ENCODE data around the gene MED15. TPM values are rescaled to one million over a fixed set of nuclear protein-coding genes. Genes with fewer than 3 reads are reported as not detected.
A peak's percentile ranks its signal among the peaks of the same experiment; 100 is the strongest.

The MED15 gene
- total RNA-seq, 1 donor, result 36.9 TPM

GRCh38 chr22:20531154-20531403 is 23.7 kb downstream of the MED15 start:
- H3K27me3 ChIP-seq (ENCODE audit: insufficient read depth, low read length), result no peaks in the 10 kb centered on the region
- no peaks in the 10 kb centered on the region for H3K9me3 ChIP-seq (ENCODE audit: low read depth, low read length)
- H3K79me2 ChIP-seq (ENCODE audit: insufficient read depth, low read length), result peaks cover 88% of the 10 kb centered on the region
- peak overlapping the region; percentile 5 for H3K4me3 ChIP-seq (ENCODE audit: insufficient read depth, low read length)
- peaks cover 25% of the 10 kb centered on the region for H3K36me3 ChIP-seq (ENCODE audit: insufficient read depth, low read length)
- peaks cover 41% of the 10 kb centered on the region for H4K20me1 ChIP-seq (ENCODE audit: insufficient read depth, low read length)
- TF ChIP-seq, protein P1, sequence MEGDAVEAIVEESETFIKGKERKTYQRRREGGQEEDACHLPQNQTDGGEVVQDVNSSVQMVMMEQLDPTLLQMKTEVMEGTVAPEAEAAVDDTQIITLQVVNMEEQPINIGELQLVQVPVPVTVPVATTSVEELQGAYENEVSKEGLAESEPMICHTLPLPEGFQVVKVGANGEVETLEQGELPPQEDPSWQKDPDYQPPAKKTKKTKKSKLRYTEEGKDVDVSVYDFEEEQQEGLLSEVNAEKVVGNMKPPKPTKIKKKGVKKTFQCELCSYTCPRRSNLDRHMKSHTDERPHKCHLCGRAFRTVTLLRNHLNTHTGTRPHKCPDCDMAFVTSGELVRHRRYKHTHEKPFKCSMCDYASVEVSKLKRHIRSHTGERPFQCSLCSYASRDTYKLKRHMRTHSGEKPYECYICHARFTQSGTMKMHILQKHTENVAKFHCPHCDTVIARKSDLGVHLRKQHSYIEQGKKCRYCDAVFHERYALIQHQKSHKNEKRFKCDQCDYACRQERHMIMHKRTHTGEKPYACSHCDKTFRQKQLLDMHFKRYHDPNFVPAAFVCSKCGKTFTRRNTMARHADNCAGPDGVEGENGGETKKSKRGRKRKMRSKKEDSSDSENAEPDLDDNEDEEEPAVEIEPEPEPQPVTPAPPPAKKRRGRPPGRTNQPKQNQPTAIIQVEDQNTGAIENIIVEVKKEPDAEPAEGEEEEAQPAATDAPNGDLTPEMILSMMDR (IDR thresholded peaks at IDR 0.05; ENCODE audit: extremely low read depth, low read depth, low read length), result no peak
- peak overlapping the region; percentile 38 for H3K4me2 ChIP-seq (ENCODE audit: insufficient read depth, low read length)
- peak overlapping the region; percentile 97 for H3K27ac ChIP-seq (ENCODE audit: low read depth, low read length)
- peak; percentile 76 for DNase-seq (ENCODE audit: insufficient read length, low spot score, missing footprints)
- H3K4me1 ChIP-seq (ENCODE audit: insufficient read depth, low read length), result peaks cover 60% of the 10 kb centered on the region
- H2AFZ ChIP-seq (ENCODE audit: low read length), result no peak overlapping the region

GRCh38 chr22:20531404-20532201 is 24.2 kb downstream of the MED15 start:
- Histone ChIP-seq H3K27ac (ENCODE audit: low read depth, low read length) (peak overlapping the region; percentile 97), H3K27me3 (ENCODE audit: insufficient read depth, low read length) (no peaks in the 10 kb centered on the region), H3K4me3 (ENCODE audit: insufficient read depth, low read length) (peak overlapping the region; percentile 13), H2AFZ (ENCODE audit: low read length) (peak overlapping the region; percentile 18), H3K9me3 (ENCODE audit: low read depth, low read length) (no peaks in the 10 kb centered on the region), H3K36me3 (ENCODE audit: insufficient read depth, low read length) (peaks cover 24% of the 10 kb centered on the region), H4K20me1 (ENCODE audit: insufficient read depth, low read length) (peaks cover 38% of the 10 kb centered on the region), H3K4me2 (ENCODE audit: insufficient read depth, low read length) (peak overlapping the region; percentile 38), H3K4me1 (ENCODE audit: insufficient read depth, low read length) (peaks cover 55% of the 10 kb centered on the region), H3K79me2 (ENCODE audit: insufficient read depth, low read length) (peaks cover 88% of the 10 kb centered on the region)
- DNase-seq (ENCODE audit: insufficient read length, low spot score, missing footprints), result peak; percentile 94
- TF ChIP-seq, protein P1 (IDR thresholded peaks at IDR 0.05; ENCODE audit: extremely low read depth, low read depth, low read length), result no peak

GRCh38 chr22:20532256-20532993 is 25.0 kb downstream of the MED15 start:
- Histone ChIP-seq H2AFZ (ENCODE audit: low read length) (no peak overlapping the region), H4K20me1 (ENCODE audit: insufficient read depth, low read length) (peaks cover 39% of the 10 kb centered on the region), H3K4me2 (ENCODE audit: insufficient read depth, low read length) (peak overlapping the region; percentile 38), H3K4me1 (ENCODE audit: insufficient read depth, low read length) (peaks cover 47% of the 10 kb centered on the region), H3K27ac (ENCODE audit: low read depth, low read length) (peak overlapping the region; percentile 97), H3K4me3 (ENCODE audit: insufficient read depth, low read length) (peak overlapping the region; percentile 4), H3K9me3 (ENCODE audit: low read depth, low read length) (no peaks in the 10 kb centered on the region), H3K27me3 (ENCODE audit: insufficient read depth, low read length) (no peaks in the 10 kb centered on the region), H3K79me2 (ENCODE audit: insufficient read depth, low read length) (peaks cover 92% of the 10 kb centered on the region), H3K36me3 (ENCODE audit: insufficient read depth, low read length) (peaks cover 33% of the 10 kb centered on the region)
- peak; percentile 60 for DNase-seq (ENCODE audit: insufficient read length, low spot score, missing footprints)
- TF ChIP-seq, protein P1 (IDR thresholded peaks at IDR 0.05; ENCODE audit: extremely low read depth, low read depth, low read length), result no peak

All from osteoblast (primary cell).